Nephron progenitor cell (in vitro differentiated cells): ENCODE data around the gene ZSWIM3.
"Not testable (repeated sequence)": the region's sequence is repeated elsewhere in the genome, so short reads cannot be mapped to it uniquely, and the experiment has no call there.

Experiments
- DNase-seq: peaks from one replicate; pipeline ENCODE4 v3.0.0; 2021
- H3K27ac Mint-ChIP-seq: 2 replicates; pipeline ENCODE4 v1.8.0; 2021; ENCODE audit warnings: mild to moderate bottlenecking, moderate library complexity, mixed read lengths
- H3K27me3 Mint-ChIP-seq: 2 replicates; pipeline ENCODE4 v1.8.0; 2021; ENCODE audit warnings: mild to moderate bottlenecking, low read depth, mixed read lengths; ENCODE audit not compliant: poor library complexity
- H3K36me3 Mint-ChIP-seq: 2 replicates; pipeline ENCODE4 v1.8.0; 2021; ENCODE audit warnings: low read depth, mixed read lengths
- H3K4me1 Mint-ChIP-seq: 2 replicates; pipeline ENCODE4 v1.8.0; 2021; ENCODE audit warnings: mixed read lengths
- H3K4me3 Mint-ChIP-seq: 2 replicates; pipeline ENCODE4 v1.8.0; 2021; ENCODE audit warnings: mild to moderate bottlenecking, moderate library complexity, mixed read lengths
- H3K9me3 Mint-ChIP-seq: 2 replicates; pipeline ENCODE4 v1.8.0; 2021; ENCODE audit warnings: mild to moderate bottlenecking, moderate library complexity, mixed read lengths
- TF ChIP-seq, protein P1 (sequence below): fragments of 200-600 bp; sonication (generic); IDR thresholded peaks from 2 replicates; pipeline ENCODE4 v1.5.0; 2021; ENCODE audit warnings: antibody characterized with exemption

The ZSWIM3 gene

DNA sequence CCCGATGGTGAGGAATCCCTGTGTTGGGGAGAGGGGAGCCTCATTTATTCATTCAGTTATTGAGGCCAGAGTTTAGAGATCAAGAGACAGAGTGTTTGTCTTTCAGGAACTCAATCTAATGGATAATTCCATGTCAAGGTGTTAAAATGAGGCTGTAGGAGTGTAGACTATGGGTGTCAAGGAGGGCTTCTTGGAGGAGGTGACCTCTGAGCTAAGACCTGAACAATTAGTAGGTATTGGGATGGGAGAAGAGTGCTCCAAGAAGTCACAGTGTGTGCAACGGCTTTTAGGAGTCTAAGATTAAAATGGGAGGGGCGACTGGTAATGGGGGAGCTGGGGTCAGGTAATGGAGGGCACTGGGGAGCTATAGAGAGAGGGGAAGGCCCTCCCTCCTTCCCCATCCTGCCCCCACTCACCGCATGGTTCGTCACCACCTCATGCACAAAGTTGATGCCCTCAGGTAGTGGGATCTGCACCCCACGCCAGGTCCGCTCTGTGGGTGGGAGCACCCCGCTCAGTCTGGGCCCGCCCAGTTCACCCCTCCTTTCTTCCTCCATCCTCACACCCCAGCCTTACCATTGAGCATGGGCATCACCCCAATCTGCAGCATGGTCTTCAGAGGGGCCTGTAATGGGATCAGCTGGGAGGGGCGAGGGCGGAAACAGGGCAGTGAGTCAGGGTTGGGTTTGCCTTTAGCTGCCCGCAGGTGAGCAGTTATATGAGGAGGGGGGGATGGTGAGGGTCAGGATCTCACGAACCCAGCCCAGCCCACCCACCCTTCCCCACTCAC, 41.8 kb downstream of the ZSWIM3 start:
- Mint-ChIP-seq H3K27ac (no peak overlapping the region), H3K27me3 (no peaks in the 10 kb centered on the region), H3K4me3 (no peak overlapping the region), H3K36me3 (peaks cover 16% of the 10 kb centered on the region), H3K4me1 (no peaks in the 10 kb centered on the region), H3K9me3 (no peaks in the 10 kb centered on the region)
- DNase-seq: no peak
- TF ChIP-seq, protein P1, sequence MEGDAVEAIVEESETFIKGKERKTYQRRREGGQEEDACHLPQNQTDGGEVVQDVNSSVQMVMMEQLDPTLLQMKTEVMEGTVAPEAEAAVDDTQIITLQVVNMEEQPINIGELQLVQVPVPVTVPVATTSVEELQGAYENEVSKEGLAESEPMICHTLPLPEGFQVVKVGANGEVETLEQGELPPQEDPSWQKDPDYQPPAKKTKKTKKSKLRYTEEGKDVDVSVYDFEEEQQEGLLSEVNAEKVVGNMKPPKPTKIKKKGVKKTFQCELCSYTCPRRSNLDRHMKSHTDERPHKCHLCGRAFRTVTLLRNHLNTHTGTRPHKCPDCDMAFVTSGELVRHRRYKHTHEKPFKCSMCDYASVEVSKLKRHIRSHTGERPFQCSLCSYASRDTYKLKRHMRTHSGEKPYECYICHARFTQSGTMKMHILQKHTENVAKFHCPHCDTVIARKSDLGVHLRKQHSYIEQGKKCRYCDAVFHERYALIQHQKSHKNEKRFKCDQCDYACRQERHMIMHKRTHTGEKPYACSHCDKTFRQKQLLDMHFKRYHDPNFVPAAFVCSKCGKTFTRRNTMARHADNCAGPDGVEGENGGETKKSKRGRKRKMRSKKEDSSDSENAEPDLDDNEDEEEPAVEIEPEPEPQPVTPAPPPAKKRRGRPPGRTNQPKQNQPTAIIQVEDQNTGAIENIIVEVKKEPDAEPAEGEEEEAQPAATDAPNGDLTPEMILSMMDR: no peak

DNA sequence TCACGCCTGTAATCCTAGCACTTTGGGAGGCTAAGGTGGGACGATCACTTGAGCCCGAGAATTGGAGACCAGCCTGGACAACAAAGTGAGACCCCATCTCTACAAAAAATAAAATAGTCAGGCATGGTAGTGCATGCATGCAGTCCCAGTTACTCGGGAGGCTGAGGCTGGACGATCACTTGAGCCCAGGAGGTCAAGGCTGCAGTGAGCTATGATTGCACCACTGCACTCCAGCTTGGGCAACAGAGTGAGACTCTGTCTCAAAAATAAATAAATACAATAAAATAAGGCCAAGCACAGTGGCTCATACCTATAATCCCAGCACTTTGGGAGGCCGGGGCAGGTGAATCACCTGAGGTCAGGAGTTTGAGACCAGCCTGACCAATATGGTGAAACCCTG, 43.9 kb downstream of the ZSWIM3 start:
- not testable (repeated sequence) for H3K9me3 Mint-ChIP-seq, H3K4me1 Mint-ChIP-seq, DNase-seq, H3K27me3 Mint-ChIP-seq, H3K27ac Mint-ChIP-seq, H3K4me3 Mint-ChIP-seq
- H3K36me3 Mint-ChIP-seq: peaks cover 31% of the 10 kb centered on the region

DNA sequence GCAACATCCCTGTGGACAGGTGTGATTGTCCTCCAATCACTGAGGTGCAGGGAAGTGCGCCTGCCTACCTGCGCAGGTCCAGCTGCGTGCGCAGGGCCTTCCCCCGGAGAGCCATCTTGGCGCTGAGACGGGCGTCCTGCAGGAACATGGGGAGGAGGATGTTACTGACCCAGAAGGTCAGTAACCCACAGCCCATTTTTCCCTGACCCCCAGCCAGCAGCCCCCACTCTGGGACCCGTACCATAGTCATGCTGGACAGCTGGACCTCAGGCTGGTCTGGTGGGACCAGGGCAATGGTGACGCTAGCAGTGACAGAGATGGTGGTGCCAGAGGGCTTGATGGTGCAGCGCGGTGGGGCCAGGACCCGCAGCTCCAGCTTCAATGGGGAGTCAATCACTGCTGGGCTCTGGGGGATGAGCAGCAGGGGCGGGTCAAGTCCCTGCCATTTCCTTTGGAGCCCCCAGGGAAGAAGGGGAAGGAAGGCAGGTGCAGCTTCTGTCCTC, 44.8 kb downstream of the ZSWIM3 start:
- DNase-seq: no peak
- no peak overlapping the region for H3K4me3 Mint-ChIP-seq
- H3K9me3 Mint-ChIP-seq: no peaks in the 10 kb centered on the region
- peaks cover 34% of the 10 kb centered on the region for H3K36me3 Mint-ChIP-seq
- TF ChIP-seq, protein P1: no peak
- H3K27me3 Mint-ChIP-seq: no peaks in the 10 kb centered on the region
- H3K4me1 Mint-ChIP-seq: no peaks in the 10 kb centered on the region
- no peak overlapping the region for H3K27ac Mint-ChIP-seq

DNA sequence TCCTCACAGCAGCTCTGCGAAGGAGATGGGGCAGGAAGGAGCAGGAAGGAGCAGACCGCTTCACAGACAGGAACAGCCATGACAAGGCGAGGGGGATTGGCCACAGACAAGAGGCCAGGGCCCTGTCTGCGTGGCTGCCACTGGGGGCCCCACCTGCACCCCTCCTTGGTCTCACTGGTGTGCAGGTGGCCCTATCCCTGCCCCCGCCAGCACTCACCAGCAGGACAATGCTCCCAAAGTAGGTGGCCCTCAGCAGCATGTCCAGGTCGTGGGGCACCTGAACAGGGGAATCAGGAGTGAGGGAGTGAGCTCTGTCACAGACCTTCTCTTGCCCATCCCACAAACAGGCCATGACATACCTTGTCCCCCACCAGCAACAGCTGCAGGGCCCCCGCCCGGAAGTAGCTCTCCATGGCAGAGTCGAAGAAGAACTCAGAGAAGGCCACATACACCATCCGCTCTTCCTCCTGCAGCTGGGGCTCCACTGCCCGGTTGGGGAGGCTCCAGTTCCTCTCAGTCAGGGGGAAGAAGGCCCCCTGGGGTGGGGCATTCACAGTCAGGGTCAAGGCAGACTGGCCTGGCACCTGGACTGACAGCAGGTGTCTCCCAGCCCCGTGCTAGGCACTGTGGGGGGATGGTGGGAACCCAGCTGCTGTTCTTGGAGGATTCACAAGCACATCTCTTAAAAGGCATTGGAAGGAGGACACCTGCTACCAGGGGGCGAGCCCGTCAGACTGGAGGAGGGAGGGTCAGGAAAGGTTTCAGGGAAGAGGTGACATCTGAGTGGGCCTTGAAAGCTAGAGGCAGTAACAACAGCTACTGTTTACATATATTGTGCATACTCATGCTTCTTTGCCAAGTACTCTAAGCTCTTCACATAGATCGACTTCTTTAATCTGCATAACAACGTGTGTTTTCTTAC, 47.4 kb downstream of the ZSWIM3 start:
- H3K4me3 Mint-ChIP-seq: no peak overlapping the region
- peaks cover 3% of the 10 kb centered on the region for H3K4me1 Mint-ChIP-seq
- H3K36me3 Mint-ChIP-seq: peaks cover 37% of the 10 kb centered on the region
- H3K9me3 Mint-ChIP-seq: no peaks in the 10 kb centered on the region
- peaks cover 4% of the 10 kb centered on the region for H3K27me3 Mint-ChIP-seq
- H3K27ac Mint-ChIP-seq: no peak overlapping the region
- TF ChIP-seq, protein P1: no peak
- no peak for DNase-seq

DNA sequence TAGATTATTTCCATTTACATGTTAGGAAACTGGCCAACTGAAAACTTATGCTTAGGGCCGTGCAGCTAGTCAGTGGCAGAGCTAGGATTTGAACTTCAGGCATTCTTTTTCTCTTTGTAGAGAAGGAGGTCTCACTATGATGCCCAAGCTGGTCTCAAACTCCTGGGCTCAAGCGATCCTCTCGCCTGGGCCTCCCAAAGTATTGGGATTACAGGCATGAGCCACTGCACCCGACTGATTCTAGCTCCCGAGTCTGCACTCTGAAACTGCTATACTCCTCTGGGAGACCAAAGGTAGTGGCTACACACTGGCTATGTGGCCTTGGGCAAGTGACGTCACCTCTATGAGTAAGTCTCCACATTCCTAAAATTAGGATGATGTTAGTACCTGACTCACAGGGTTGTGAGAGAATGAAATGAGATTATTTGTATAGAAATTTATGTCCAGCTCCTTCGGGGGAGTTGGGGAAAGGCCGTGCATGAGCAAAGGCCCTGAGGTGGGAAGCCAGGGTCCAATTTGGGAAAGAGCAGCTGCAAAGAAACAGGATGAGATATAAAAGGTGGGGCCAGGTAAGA, 48.2 kb downstream of the ZSWIM3 start:
- Mint-ChIP-seq H3K9me3 (no peaks in the 10 kb centered on the region), H3K36me3 (peaks cover 39% of the 10 kb centered on the region), H3K4me3 (no peak overlapping the region), H3K27ac (no peak overlapping the region), H3K4me1 (peaks cover 10% of the 10 kb centered on the region), H3K27me3 (peaks cover 4% of the 10 kb centered on the region)
- TF ChIP-seq, protein P1: no peak
- DNase-seq: no peak
